ENCODE data around the gene MMP20.

MMP20 gene

GRCh38 chr11:102592131-102592530 lies 33.0 kb downstream of the MMP20 start:
- no peak for DNase-seq (ENCODE audit: low read depth in 3 of 3)

GRCh38 chr11:102591160-102591718 lies 33.9 kb downstream of the MMP20 start:
- DNase-seq (ENCODE audit: low read depth in 3 of 3): no peak

GRCh38 chr11:102590276-102591049 lies 34.7 kb downstream of the MMP20 start:
- no peak for DNase-seq (ENCODE audit: low read depth in 3 of 3)

GRCh38 chr11:102589047-102589459 lies 36.1 kb downstream of the MMP20 start:
- no peak for DNase-seq (ENCODE audit: low read depth in 3 of 3)

GRCh38 chr11:102587722-102588121 lies 37.4 kb downstream of the MMP20 start:
- no peak for DNase-seq (ENCODE audit: low read depth in 3 of 3)

GRCh38 chr11:102583141-102583873 lies 41.8 kb downstream of the MMP20 start:
- DNase-seq (ENCODE audit: low read depth in 3 of 3): no peak

- no peak for DNase-seq (ENCODE audit: low read depth in 3 of 3)
Measured at GRCh38 chr11:102582140-102582539, 43.0 kb downstream of the MMP20 start.

GRCh38 chr11:102581066-102581465 lies 44.1 kb downstream of the MMP20 start:
- no peak for DNase-seq (ENCODE audit: low read depth in 3 of 3)

- no peak for DNase-seq (ENCODE audit: low read depth in 3 of 3)
Measured at GRCh38 chr11:102580185-102580951, 44.8 kb downstream of the MMP20 start.

- DNase-seq (ENCODE audit: low read depth in 3 of 3): no peak
Measured at GRCh38 chr11:102577723-102578122, 47.4 kb downstream of the MMP20 start.

- no peak for DNase-seq (ENCODE audit: low read depth in 3 of 3)
Measured at GRCh38 chr11:102577182-102577581, 48.0 kb downstream of the MMP20 start.

GRCh38 chr11:102576350-102576749 lies 48.8 kb downstream of the MMP20 start:
- no peak for DNase-seq (ENCODE audit: low read depth in 3 of 3)

- DNase-seq (ENCODE audit: low read depth in 3 of 3): no peak
Measured at GRCh38 chr11:102575012-102575411, 50.1 kb downstream of the MMP20 start.

GRCh38 chr11:102573851-102574250 lies 51.3 kb downstream of the MMP20 start:
- no peak for DNase-seq (ENCODE audit: low read depth in 3 of 3)

GRCh38 chr11:102572554-102573220 lies 52.4 kb downstream of the MMP20 start:
- DNase-seq (ENCODE audit: low read depth in 3 of 3): no peak

GRCh38 chr11:102568851-102569250 lies 56.3 kb downstream of the MMP20 start:
- no peak for DNase-seq (ENCODE audit: low read depth in 3 of 3)

GRCh38 chr11:102566112-102566511 lies 59.0 kb downstream of the MMP20 start:
- no peak for DNase-seq (ENCODE audit: low read depth in 3 of 3)

- DNase-seq (ENCODE audit: low read depth in 3 of 3): no peak
Measured at GRCh38 chr11:102564110-102564509, 61.0 kb downstream of the MMP20 start.

GRCh38 chr11:102561636-102562035 lies 63.5 kb downstream of the MMP20 start:
- DNase-seq (ENCODE audit: low read depth in 3 of 3): no peak

- no peak for DNase-seq (ENCODE audit: low read depth in 3 of 3)
Measured at GRCh38 chr11:102560555-102561011, 64.5 kb downstream of the MMP20 start.

GRCh38 chr11:102559839-102560238 lies 65.3 kb downstream of the MMP20 start:
- DNase-seq (ENCODE audit: low read depth in 3 of 3): no peak
